Keratinocyte (primary cell): ENCODE data around the gene WWC2. TPM values are rescaled to one million over a fixed set of nuclear protein-coding genes. Genes with fewer than 3 reads are reported as not detected.

ENCODE experiments used
- DNase-seq: peaks from one replicate; pipeline ENCODE4 v3.0.0-alpha.2; 2011; ENCODE audit warnings: low read depth, missing footprints, low spot score
- FAIRE-seq: peaks from 2 replicates; lab custom pipeline; 2011; peaks lifted over from hg19 to GRCh38; lab: Jason Lieb, UNC
- H2AFZ ChIP-seq: 2 replicates; pipeline ENCODE4 v1.6.0; 2012; ENCODE audit warnings: low read length, control low read depth, inconsistent platforms; ENCODE audit not compliant: control insufficient read depth
- H3K27ac ChIP-seq: 2 replicates; pipeline ENCODE4 v1.5.1; 2011; ENCODE audit warnings: low read length; ENCODE audit not compliant: control insufficient read depth, insufficient read depth
- H3K27me3 ChIP-seq: 3 replicates; pipeline ENCODE4 v1.6.0; 2011; ENCODE audit warnings: low read length; ENCODE audit not compliant: control insufficient read depth, insufficient read depth; ENCODE audit errors: extremely low read depth
- H3K36me3 ChIP-seq, 2 experiments: 2 replicates in 1 of 2; 3 replicates in 1 of 2; pipeline ENCODE4 v1.5.1; 2011; ENCODE audit warnings: low read length in 2 of 2, mild to moderate bottlenecking in 1 of 2; ENCODE audit not compliant: control insufficient read depth in 2 of 2, insufficient read depth in 2 of 2; ENCODE audit errors: extremely low read depth in 1 of 2
- H3K4me1 ChIP-seq: 3 replicates; pipeline ENCODE4 v1.5.1; 2011; ENCODE audit warnings: low read length; ENCODE audit not compliant: control insufficient read depth, insufficient read depth; ENCODE audit errors: extremely low read depth
- H3K4me2 ChIP-seq: 3 replicates; pipeline ENCODE4 v1.6.0; 2011; ENCODE audit warnings: low read depth, low read length; ENCODE audit not compliant: control insufficient read depth, insufficient read depth; ENCODE audit errors: extremely low read depth
- H3K4me3 ChIP-seq, 3 experiments: fragments of 200-600 bp in 1 of 3; sonication (generic) in 1 of 3; 2 replicates in 2 of 3; 3 replicates in 1 of 3; pipeline ENCODE4 v1.5.1; 2011 to 2016; ENCODE audit warnings: low read length in 3 of 3, mild to moderate bottlenecking in 3 of 3, control low read depth in 2 of 3, inconsistent platforms in 1 of 3, low read depth in 1 of 3, mixed read lengths in 1 of 3, mixed run types in 1 of 3, moderate library complexity in 1 of 3; ENCODE audit not compliant: control insufficient read depth in 2 of 3, insufficient read depth in 2 of 3; ENCODE audit errors: extremely low read depth in 1 of 3
- H3K79me2 ChIP-seq: 2 replicates; pipeline ENCODE4 v1.6.0; 2012; ENCODE audit warnings: low read length; ENCODE audit not compliant: control insufficient read depth, insufficient read depth
- H3K9ac ChIP-seq: 3 replicates; pipeline ENCODE4 v1.6.0; 2011; ENCODE audit warnings: low read length; ENCODE audit not compliant: control insufficient read depth, insufficient read depth; ENCODE audit errors: extremely low read depth
- H3K9me1 ChIP-seq: 3 replicates; pipeline ENCODE4 v1.6.0; 2011; ENCODE audit warnings: low read length; ENCODE audit not compliant: control insufficient read depth, insufficient read depth; ENCODE audit errors: extremely low read depth
- H3K9me3 ChIP-seq: 2 replicates; pipeline ENCODE4 v1.5.1; 2012; ENCODE audit warnings: low read depth, low read length; ENCODE audit not compliant: control insufficient read depth
- H4K20me1 ChIP-seq: 3 replicates; pipeline ENCODE4 v1.6.0; 2011; ENCODE audit warnings: low read length; ENCODE audit not compliant: control insufficient read depth, insufficient read depth; ENCODE audit errors: extremely low read depth
- CTCF ChIP-seq, 3 experiments: IDR thresholded peaks in 1 of 3; conservative IDR thresholded peaks in 1 of 3; optimal IDR thresholded peaks in 1 of 3; 2 replicates in 2 of 3; 3 replicates in 1 of 3; pipeline versions ENCODE3 to v1.5.1; 2011; ENCODE audit warnings: low read length in 3 of 3, mild to moderate bottlenecking in 3 of 3, moderate library complexity in 2 of 3, control low read depth in 1 of 3, inconsistent platforms in 1 of 3; ENCODE audit not compliant: insufficient read depth in 2 of 3; ENCODE audit errors: extremely low read depth in 1 of 3
- EZH2 ChIP-seq: IDR thresholded peaks from one replicate; pipeline ENCODE4 v1.6.1; 2012; ENCODE audit warnings: inconsistent platforms, mild to moderate bottlenecking, low read length, moderate library complexity
- dilution Hi-C: fragments of 300-500 bp; cut with MboI; formaldehyde crosslinking; loops from one replicate; pipeline ENCODE4 v1.7.0; 2020; ENCODE audit warnings: low sequenced_read_pairs; ENCODE audit not compliant: extremely low pct_ligation_motif_present
- polyA plus RNA-seq, 5 experiments: library from polyadenylated mRNA; depleted of rRNA in 3 of 5; stranded (reverse) in 3 of 5; stranded (forward) in 1 of 5; unstranded in 1 of 5; fragments of >200 nt; gene quantifications; 1 replicate in 1 of 5; 2 replicates in 3 of 5; 3 replicates in 1 of 5; pipeline versions ENCODE4 v1.2.1 to v1.2.3, GENCODE V29; 2011 to 2012; ENCODE audit warnings: missing spikeins in 2 of 5, low read depth in 1 of 5, low replicate concordance in 1 of 5

Gene WWC2
- polyA plus RNA-seq, 1 donor (not counting 4 experiments of a cell fraction or from before 2014, with no cell fraction given): 15.4 TPM

GRCh38 chr4:183240581-183241321 is 141.7 kb downstream of the WWC2 start:
- Histone ChIP-seq H3K27ac (no peak overlapping the region), H3K4me2 (no peak overlapping the region), H3K9me3 (no peaks in the 10 kb centered on the region), H4K20me1 (no peaks in the 10 kb centered on the region), H3K4me1 (peaks cover 6% of the 10 kb centered on the region), H2AFZ (no peak overlapping the region), H3K9me1 (no peaks in the 10 kb centered on the region), H3K9ac (no peak overlapping the region), H3K36me3 (peaks cover 10 to 11% of the 10 kb centered on the region in 2 experiments), H3K79me2 (no peaks in the 10 kb centered on the region), H3K4me3 (no peak overlapping the region), H3K27me3 (no peaks in the 10 kb centered on the region)
- DNase-seq: no peak
- FAIRE-seq: no peak
- dilution Hi-C loops: no loop called here
- TF ChIP-seq EZH2: no peak
- TF ChIP-seq CTCF (optimal IDR thresholded peaks at IDR 0.05 in 1 of 3, IDR thresholded peaks at IDR 0.05 in 1 of 3, conservative IDR thresholded peaks at IDR 0.05 in 1 of 3; ENCODE audit: extremely low read depth in 1 of 3, insufficient read depth in 2 of 3, low read length in 3 of 3): no peak

- H3K36me3 ChIP-seq: peaks cover 10 to 12% of the 10 kb centered on the region in 2 experiments
- no peak overlapping the region for H3K9ac ChIP-seq
- no peaks in the 10 kb centered on the region for H3K27me3 ChIP-seq
- H3K9me3 ChIP-seq: no peaks in the 10 kb centered on the region
- H3K9me1 ChIP-seq: no peaks in the 10 kb centered on the region
- H3K4me1 ChIP-seq: peaks cover 6% of the 10 kb centered on the region
- TF ChIP-seq EZH2 (no peak), CTCF (optimal IDR thresholded peaks at IDR 0.05 in 1 of 3, IDR thresholded peaks at IDR 0.05 in 1 of 3, conservative IDR thresholded peaks at IDR 0.05 in 1 of 3; ENCODE audit: extremely low read depth in 1 of 3, insufficient read depth in 2 of 3, low read length in 3 of 3) (no peak)
- H3K4me2 ChIP-seq: no peak overlapping the region
- FAIRE-seq: no peak
- no peaks in the 10 kb centered on the region for H4K20me1 ChIP-seq
- H2AFZ ChIP-seq: no peak overlapping the region
- dilution Hi-C loops: no loop called here
- H3K4me3 ChIP-seq: no peak overlapping the region
- H3K27ac ChIP-seq: no peak overlapping the region
- H3K79me2 ChIP-seq: no peaks in the 10 kb centered on the region
- no peak for DNase-seq
These were observed 142.2 kb downstream of the WWC2 start for GRCh38 chr4:183241322-183241640.
